Liver (tissue), 9 donors: ENCODE data around the gene RELT. TPM values are rescaled to one million over a fixed set of nuclear protein-coding genes. Genes with fewer than 3 reads are reported as not detected.

ENCODE experiments used
- DNase-seq: peaks from one replicate; pipeline ENCODE4 v3.0.0-alpha.2; 2017; ENCODE audit warnings: low spot score
- H3K27ac ChIP-seq, 2 donors: one replicate each; pipeline ENCODE4 v1.7.0; 2013; ENCODE audit warnings: inconsistent platforms in 2 of 2, low read length in 2 of 2, control low read depth in 1 of 2, low read depth in 1 of 2, mild to moderate bottlenecking in 1 of 2
- H3K27me3 ChIP-seq, 4 donors: one replicate each; pipeline versions ENCODE4 v1.6.1 to v1.7.0; 2013; ENCODE audit warnings: low read length in 3 of 4, inconsistent platforms in 1 of 4, mild to moderate bottlenecking in 1 of 4, moderate library complexity in 1 of 4; ENCODE audit not compliant: control insufficient read depth in 4 of 4, insufficient read depth in 4 of 4
- H3K36me3 ChIP-seq, 4 donors: one replicate each; pipeline versions ENCODE4 v1.6.1 to v1.7.0; 2013; ENCODE audit warnings: low read length in 3 of 4, mild to moderate bottlenecking in 3 of 4, low read depth in 1 of 4, moderate library complexity in 1 of 4; ENCODE audit not compliant: control insufficient read depth in 4 of 4, insufficient read depth in 3 of 4
- H3K4me1 ChIP-seq, 4 donors: one replicate each; pipeline versions ENCODE4 v1.6.1 to v1.7.0; 2013; ENCODE audit warnings: low read length in 3 of 4, mild to moderate bottlenecking in 3 of 4, moderate library complexity in 1 of 4; ENCODE audit not compliant: control insufficient read depth in 4 of 4, insufficient read depth in 4 of 4
- H3K4me3 ChIP-seq, 3 donors: one replicate each; pipeline versions ENCODE4 v1.6.1 to v1.7.0; 2013; ENCODE audit warnings: low read length in 3 of 3, control low read depth in 1 of 3, low read depth in 1 of 3, mild to moderate bottlenecking in 1 of 3
- H3K9ac ChIP-seq, 2 donors: one replicate each; pipeline ENCODE4 v1.7.0; 2013; ENCODE audit warnings: low read length in 2 of 2, mild to moderate bottlenecking in 2 of 2, moderate library complexity in 2 of 2, control low read depth in 1 of 2, low read depth in 1 of 2
- H3K9me3 ChIP-seq, 4 donors: one replicate each; pipeline versions ENCODE4 v1.6.1 to v1.7.0; 2013; ENCODE audit warnings: low read length in 3 of 4; ENCODE audit not compliant: control insufficient read depth in 4 of 4
- EGR1 ChIP-seq, 2 donors: IDR thresholded peaks; 2 replicates each; pipeline ENCODE4 v1.6.1; 2016 to 2018; ENCODE audit warnings: antibody characterized with exemption in 2 of 2, low read depth in 2 of 2
- FOXA1 ChIP-seq: IDR thresholded peaks from 2 replicates; pipeline ENCODE4 v1.6.1; 2016; ENCODE audit warnings: antibody characterized with exemption
- FOXA2 ChIP-seq: IDR thresholded peaks from 2 replicates; pipeline ENCODE4 v1.6.1; 2016; ENCODE audit warnings: antibody characterized with exemption
- HNF4G ChIP-seq: IDR thresholded peaks from 2 replicates; pipeline ENCODE4 v1.6.1; 2016; ENCODE audit warnings: antibody characterized with exemption
- JUND ChIP-seq, 2 donors: IDR thresholded peaks; 2 replicates each; pipeline ENCODE4 v1.6.1; 2016; ENCODE audit warnings: antibody characterized with exemption in 2 of 2
- NR2F2 ChIP-seq: IDR thresholded peaks from 2 replicates; pipeline ENCODE4 v1.6.1; 2016; ENCODE audit warnings: antibody characterized with exemption
- RAD21 ChIP-seq, 2 donors: IDR thresholded peaks; 2 replicates each; pipeline ENCODE4 v1.6.1; 2016; ENCODE audit warnings: antibody characterized with exemption in 2 of 2, mild to moderate bottlenecking in 2 of 2
- RXRA ChIP-seq, 2 donors: IDR thresholded peaks; 2 replicates each; pipeline ENCODE4 v1.6.1; 2017 to 2018; ENCODE audit warnings: antibody characterized with exemption in 2 of 2, mild to moderate bottlenecking in 1 of 2
- SP1 ChIP-seq: IDR thresholded peaks from 2 replicates; pipeline ENCODE4 v1.6.1; 2018; ENCODE audit warnings: antibody characterized with exemption, mild to moderate bottlenecking
- YY1 ChIP-seq: IDR thresholded peaks from 2 replicates; pipeline ENCODE4 v1.6.1; 2016; ENCODE audit warnings: antibody characterized with exemption, mild to moderate bottlenecking
- WGBS: extraction: QIAGEN DNeasy Blood & Tissue Kit; methylation state at CpG from one replicate; pipeline ENCODE4 v1.1.7; 2013; 5-methylcytosine and 5-hydroxymethylcytosine counted together
- polyA plus RNA-seq, 2 donors: library from polyadenylated mRNA; stranded (reverse) in 1 of 2; unstranded in 1 of 2; fragments of 200-250 nt in 1 of 2; fragments of >200 nt in 1 of 2; fragmentation: Nextera tagmentation in 1 of 2; extraction: Ambion mirVana in 1 of 2; gene quantifications; one replicate each; pipeline versions ENCODE4 v1.2.1 to v1.2.3, GENCODE V29; 2013 to 2015
- total RNA-seq, 2 donors: library from RNA; depleted of rRNA; stranded (reverse); fragments of >200 nt; gene quantifications; one replicate each; pipeline ENCODE4 v1.2.3, GENCODE V29; 2014
- TF ChIP-seq, protein P1 (sequence below): fragments of 150-350 bp; IDR thresholded peaks from 2 replicates; pipeline ENCODE4 v1.5.1; 2017; ENCODE audit warnings: improper control_type of control experiment, low read depth, low read length; ENCODE audit not compliant: missing input control
- TF ChIP-seq, protein P2 (sequence below): IDR thresholded peaks from 2 replicates; pipeline ENCODE4 v1.6.1; 2016; ENCODE audit warnings: antibody characterized with exemption
- donor health status: healthy.
- donor health status: healthy.
- donor health status: healthy.
- donor health status: healthy.
- donor health status: healthy.

RELT gene
- total and polyA plus RNA-seq, 4 donors = 0.21 to 8.0 (median 2.3) TPM

DNA sequence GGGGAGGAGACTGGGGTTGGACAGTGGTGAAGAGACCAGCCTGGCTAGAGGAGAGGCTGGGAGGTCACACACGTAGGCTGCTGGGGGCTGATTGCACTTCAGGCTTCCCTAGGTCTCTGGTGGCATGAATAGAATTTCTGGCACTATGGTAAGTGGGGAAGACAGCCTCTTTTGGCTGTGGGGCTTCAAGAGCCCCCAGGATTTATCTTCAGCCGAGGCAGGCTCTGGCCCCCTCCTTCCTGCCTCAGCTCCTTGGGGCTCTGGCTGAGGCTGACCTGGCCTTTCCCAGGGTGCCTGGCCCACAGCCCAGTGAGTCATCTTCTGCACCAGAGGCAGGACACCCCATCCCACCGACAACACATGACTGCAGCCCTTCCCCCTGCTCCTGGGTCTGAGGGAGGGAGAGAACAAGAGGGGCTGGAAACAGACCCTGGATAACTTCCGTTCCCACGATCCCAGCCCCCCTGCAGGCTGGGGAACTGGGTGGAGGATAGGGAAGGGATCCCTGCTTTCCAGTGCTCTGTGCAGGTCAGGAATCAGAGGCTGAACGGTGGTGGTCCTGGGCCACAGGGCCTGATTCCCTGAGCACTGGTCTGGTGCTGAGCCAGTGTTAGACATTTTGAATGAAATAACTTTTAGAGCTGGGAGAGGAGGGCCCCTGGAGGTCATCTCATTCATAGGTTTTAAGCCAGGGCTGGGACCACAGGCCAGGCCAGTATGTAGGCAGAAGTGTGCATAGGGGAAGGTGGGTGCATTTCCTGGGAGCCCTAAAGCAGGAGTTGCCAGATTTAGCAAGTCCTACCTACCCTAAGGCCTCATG is 41.6 kb upstream of the RELT start:
- 63% methylated on average over 6 of the region's 6 CpGs for WGBS
- DNase-seq = no peak
- no peaks in the 10 kb centered on the region for H3K36me3 ChIP-seq

DNA sequence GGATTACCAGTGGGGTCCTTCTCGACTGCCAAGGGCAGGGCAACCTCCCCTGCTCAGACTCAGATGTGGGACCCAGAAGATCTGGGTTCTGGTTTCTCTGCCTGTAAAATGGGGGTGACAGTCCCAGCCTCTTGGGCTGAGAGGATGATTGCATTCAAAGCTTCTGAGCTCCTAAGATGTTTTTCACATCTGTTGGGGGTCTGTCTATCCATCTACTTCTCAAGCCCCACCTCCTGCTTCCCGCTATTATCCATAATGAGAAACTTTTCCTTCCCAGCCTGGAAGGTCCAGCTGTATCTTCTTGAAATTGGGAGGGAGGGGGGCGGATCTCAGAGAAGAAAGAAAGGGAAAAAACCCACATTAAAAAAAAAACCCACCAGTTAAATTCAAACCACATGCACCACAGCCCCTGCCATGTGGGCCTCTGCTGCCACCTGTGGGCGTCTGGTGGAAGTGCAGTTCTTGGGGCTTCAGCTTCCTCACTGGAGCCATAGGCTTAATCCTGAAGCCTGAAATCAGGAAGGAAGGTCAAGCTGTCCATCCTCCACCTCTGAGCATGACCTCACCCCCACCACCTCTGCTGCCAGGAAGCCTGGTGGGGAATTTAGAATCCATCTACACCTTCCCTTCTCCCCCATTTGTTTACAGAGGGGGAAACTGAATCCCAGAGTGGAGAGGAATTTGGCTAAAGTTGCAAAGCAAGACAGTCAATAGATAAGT is 40.8 kb upstream of the RELT start:
- no peak for TF ChIP-seq SP1
- TF ChIP-seq NR2F2 = peak; percentile 51
- TF ChIP-seq, protein P1, sequence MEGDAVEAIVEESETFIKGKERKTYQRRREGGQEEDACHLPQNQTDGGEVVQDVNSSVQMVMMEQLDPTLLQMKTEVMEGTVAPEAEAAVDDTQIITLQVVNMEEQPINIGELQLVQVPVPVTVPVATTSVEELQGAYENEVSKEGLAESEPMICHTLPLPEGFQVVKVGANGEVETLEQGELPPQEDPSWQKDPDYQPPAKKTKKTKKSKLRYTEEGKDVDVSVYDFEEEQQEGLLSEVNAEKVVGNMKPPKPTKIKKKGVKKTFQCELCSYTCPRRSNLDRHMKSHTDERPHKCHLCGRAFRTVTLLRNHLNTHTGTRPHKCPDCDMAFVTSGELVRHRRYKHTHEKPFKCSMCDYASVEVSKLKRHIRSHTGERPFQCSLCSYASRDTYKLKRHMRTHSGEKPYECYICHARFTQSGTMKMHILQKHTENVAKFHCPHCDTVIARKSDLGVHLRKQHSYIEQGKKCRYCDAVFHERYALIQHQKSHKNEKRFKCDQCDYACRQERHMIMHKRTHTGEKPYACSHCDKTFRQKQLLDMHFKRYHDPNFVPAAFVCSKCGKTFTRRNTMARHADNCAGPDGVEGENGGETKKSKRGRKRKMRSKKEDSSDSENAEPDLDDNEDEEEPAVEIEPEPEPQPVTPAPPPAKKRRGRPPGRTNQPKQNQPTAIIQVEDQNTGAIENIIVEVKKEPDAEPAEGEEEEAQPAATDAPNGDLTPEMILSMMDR = peak; percentile 98
- TF ChIP-seq RAD21 (IDR thresholded peaks at IDR 0.05) = peak; percentile 91 to 92
- Histone ChIP-seq H3K9ac (no peak overlapping the region), H3K27me3 (no peaks in the 10 kb centered on the region), H3K27ac (peak overlapping the region; percentile 32 to 65), H3K36me3 (no peaks in the 10 kb centered on the region), H3K4me3 (no peak overlapping the region), H3K4me1 (peaks cover 0 to 9% (median 0%) of the 10 kb centered on the region in 4 donors), H3K9me3 (no peaks in the 10 kb centered on the region)
- DNase-seq = peak; percentile 87
- 28% methylated on average over 4 of the region's 4 CpGs for WGBS

More for the DNA sequence above, 41.6 kb upstream of the RELT start:
- no peaks in the 10 kb centered on the region for H3K9me3 ChIP-seq
- H3K27ac ChIP-seq = peak overlapping the region; percentile 65 to 67
- no peak overlapping the region for H3K9ac ChIP-seq
- TF ChIP-seq FOXA1 (no peak), RXRA (IDR thresholded peaks at IDR 0.05) (peak in 1 of 2 donors; percentile 11), HNF4G (no peak), YY1 (no peak), EGR1 (IDR thresholded peaks at IDR 0.05; ENCODE audit: low read depth in 2 of 2) (no peak), FOXA2 (no peak), SP1 (peak; percentile 6), JUND (IDR thresholded peaks at IDR 0.05) (peak; percentile 55 to 72), NR2F2 (peak; percentile 79)
- TF ChIP-seq, protein P2, sequence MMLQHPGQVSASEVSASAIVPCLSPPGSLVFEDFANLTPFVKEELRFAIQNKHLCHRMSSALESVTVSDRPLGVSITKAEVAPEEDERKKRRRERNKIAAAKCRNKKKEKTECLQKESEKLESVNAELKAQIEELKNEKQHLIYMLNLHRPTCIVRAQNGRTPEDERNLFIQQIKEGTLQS = no peak
- TF ChIP-seq, protein P1 = no peak
- no peaks in the 10 kb centered on the region for H3K27me3 ChIP-seq
- H3K4me1 ChIP-seq = peaks cover 0 to 9% (median 0%) of the 10 kb centered on the region in 4 donors
- no peak overlapping the region for H3K4me3 ChIP-seq
